Stimulated activated naive B cell treated with anti-CD40 and anti-IgM and Interleukin-4, amounts not matched to agents 10 μg/mL and 1 μg/mL and 100 μg/mL, for 72 hours (primary cell): ENCODE results near the gene CTSC.

Experiments
- ATAC-seq, 2 donors: fragments of 150-1000 bp; cut with Tn5 transposase; replicated peaks; 2 replicates each; pipeline ENCODE4 v1.10.0; 2021; ENCODE audit warnings: moderate library complexity in 1 of 2
- DNase-seq: peaks from one replicate; pipeline ENCODE4 v3.0.0; 2021
- H3K27ac Mint-ChIP-seq: one replicate; pipeline ENCODE4 v1.8.0; 2022; ENCODE audit warnings: mild to moderate bottlenecking, mixed read lengths
- H3K27me3 Mint-ChIP-seq, 2 donors: one replicate each; pipeline ENCODE4 v1.8.0; 2022; ENCODE audit warnings: mixed read lengths in 2 of 2
- H3K36me3 Mint-ChIP-seq, 2 donors: one replicate each; pipeline ENCODE4 v1.8.0; 2022; ENCODE audit warnings: mixed read lengths in 2 of 2, mild to moderate bottlenecking in 1 of 2
- H3K4me1 Mint-ChIP-seq, 2 donors: one replicate each; pipeline ENCODE4 v1.8.0; 2022; ENCODE audit warnings: mixed read lengths in 2 of 2, mild to moderate bottlenecking in 1 of 2
- H3K4me3 Mint-ChIP-seq, 2 donors: one replicate each; pipeline ENCODE4 v1.8.0; 2022; ENCODE audit warnings: mild to moderate bottlenecking in 2 of 2, mixed read lengths in 2 of 2, moderate library complexity in 1 of 2
- H3K9me3 Mint-ChIP-seq, 2 donors: one replicate each; pipeline ENCODE4 v1.8.0; 2022; ENCODE audit warnings: mixed read lengths in 2 of 2, mild to moderate bottlenecking in 1 of 2

The CTSC gene

DNA sequence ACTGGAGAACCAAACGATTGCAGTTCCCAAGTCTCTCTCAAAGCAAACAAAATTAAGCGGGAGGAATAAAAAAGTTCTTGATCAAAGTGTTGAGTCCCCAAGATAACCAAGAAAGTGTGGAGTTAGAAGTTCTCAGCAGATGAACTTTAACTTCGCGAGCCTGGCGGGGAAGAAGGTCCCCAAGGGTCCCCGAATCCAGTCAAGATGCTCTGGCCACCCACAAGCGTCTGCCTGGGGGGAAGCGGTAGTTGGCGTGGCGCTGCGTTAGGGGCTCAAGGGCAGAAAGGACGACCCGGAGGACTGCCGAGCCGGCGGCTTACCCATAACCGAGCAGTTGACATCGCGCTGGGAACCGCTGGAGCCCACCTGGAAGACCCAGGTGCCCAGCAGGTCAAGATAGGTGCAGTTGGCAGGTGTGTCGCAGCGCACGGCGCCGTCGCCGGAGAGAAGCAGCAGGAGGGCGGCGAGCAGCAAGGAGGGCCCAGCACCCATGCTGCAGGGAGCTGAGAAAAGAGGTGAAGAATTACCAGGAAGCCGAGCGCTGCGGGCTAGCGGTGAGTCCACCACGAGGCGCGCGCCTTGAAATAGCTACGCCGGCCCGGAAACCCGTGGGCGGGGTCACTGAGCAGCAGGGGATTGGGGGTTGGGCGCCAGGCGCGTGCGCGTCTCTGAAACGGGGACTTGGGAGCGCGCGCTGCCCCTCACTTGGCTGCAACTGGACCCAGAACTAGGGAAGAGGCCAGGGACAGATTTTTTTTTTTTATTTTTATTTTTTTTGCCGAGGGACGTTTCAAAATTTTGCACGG is at the start of gene CTSC:
Gene CTSC (minus strand): TSS at position 556 of the 806 bp plus-strand sequence. CDS start 64 bp downstream, at position 492.
- Mint-ChIP-seq H3K36me3 (peaks cover 5 to 11% of the 10 kb centered on the region in 2 donors), H3K4me1 (peaks cover 12 to 40% of the 10 kb centered on the region in 2 donors), H3K27me3 (no peaks in the 10 kb centered on the region), H3K4me3 (peak within 1 kb of the TSS; percentile 86 to 98), H3K27ac (peak within 1 kb of the TSS; percentile 96), H3K9me3 (no peaks in the 10 kb centered on the region)
- DNase-seq = peak; percentile 83
- ATAC-seq = peak; percentile 91 to 92

DNA sequence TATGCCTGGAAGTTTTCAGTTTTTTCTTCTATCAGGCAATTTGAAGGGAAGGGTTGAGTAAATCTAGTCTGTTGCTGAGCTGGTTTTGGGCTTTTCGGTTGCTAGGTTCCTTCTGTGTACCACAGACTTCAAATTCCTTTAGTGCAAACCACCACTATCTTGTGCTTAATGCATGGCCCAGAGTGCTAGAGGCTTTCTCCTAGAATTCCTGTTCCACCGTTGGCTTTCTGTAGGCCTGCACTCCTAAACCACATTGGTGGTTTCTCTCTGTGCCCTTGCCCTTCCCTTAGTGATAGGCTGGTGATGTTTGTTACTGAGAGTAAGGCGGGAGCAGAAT is 47.1 kb upstream of the CTSC start:
- H3K4me1 Mint-ChIP-seq = no peaks in the 10 kb centered on the region
- H3K27me3 Mint-ChIP-seq = no peaks in the 10 kb centered on the region
- H3K36me3 Mint-ChIP-seq = no peaks in the 10 kb centered on the region
- no peaks in the 10 kb centered on the region for H3K9me3 Mint-ChIP-seq
- H3K27ac Mint-ChIP-seq = no peak overlapping the region
- no peak for DNase-seq
- ATAC-seq = no peak
- H3K4me3 Mint-ChIP-seq = no peak overlapping the region

DNA sequence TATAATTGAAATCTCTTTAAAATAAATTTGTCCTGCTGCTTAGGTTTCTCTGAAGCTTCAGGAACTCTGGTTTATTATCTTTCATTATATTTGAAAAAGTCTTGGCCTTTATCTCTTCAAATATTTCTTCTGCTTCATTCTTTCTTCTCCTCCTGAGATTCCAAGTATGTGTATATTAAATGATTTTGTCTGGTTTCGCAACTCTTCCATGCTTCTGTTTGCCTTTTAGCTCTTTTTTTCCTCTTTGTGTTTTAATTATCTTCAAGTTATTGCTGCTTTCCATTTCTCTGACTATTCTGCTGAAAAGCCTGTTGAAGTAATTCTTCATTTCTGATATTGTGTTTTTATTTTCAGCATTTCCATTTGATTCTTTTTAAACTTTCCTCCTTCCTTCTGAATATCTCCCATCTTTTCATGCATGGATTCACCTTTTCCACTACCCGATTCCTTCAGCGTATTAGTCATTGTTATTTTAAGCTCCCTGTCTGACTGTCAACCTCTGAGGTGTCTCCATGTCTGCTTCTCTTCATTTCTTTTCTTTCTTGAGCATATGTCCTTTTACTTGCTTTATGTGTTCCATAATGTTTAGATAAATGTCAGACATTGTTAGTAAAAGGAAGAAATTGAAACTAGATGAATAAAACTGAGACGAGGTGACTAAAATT is 46.6 kb upstream of the CTSC start:
- no peaks in the 10 kb centered on the region for H3K9me3 Mint-ChIP-seq
- H3K36me3 Mint-ChIP-seq = no peaks in the 10 kb centered on the region
- ATAC-seq (no peak), DNase-seq (no peak)
- H3K27me3 Mint-ChIP-seq = no peaks in the 10 kb centered on the region
- H3K4me3 Mint-ChIP-seq = no peak overlapping the region
- H3K4me1 Mint-ChIP-seq = no peaks in the 10 kb centered on the region
- H3K27ac Mint-ChIP-seq = no peak overlapping the region

DNA sequence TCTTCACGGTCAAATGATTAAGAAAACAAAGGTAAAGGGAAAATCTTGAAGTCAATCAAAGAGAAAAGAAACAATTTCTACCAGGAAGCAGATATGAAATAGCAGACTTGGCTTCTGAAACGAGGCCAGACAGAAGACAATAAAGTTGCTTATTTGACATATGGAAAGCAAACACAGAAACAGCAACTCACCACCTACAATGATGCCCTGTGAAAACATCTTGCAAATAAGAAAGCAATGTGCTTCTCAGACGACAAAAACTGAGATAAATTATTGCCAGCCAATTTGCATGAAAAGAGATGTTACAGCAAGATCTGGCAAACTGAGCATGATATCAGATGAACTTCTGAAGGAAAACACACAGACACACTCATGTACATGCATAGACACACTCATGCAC is 45.9 kb upstream of the CTSC start:
- DNase-seq (no peak), ATAC-seq (no peak)
- Mint-ChIP-seq H3K27me3 (no peaks in the 10 kb centered on the region), H3K9me3 (no peaks in the 10 kb centered on the region), H3K36me3 (no peaks in the 10 kb centered on the region), H3K4me3 (no peak overlapping the region), H3K27ac (no peak overlapping the region), H3K4me1 (no peaks in the 10 kb centered on the region)

DNA sequence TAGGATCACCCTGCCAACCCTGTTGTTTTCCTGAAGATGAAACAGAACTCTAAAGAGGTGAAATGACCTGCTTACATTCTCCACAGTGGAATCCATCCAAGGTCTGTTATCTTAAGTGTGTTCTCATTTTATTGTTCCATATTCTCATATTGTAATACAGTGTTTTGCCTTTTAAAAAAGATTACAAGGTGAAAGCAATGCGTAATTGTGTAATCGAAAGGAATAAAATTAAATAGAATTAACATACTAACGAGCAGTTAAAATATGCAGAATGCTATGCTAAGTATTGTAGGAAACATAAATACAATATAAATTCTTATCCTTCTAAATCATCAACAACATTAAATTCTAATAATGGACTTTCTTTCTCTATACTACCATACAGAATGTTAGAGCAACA is 41.6 kb upstream of the CTSC start:
- Mint-ChIP-seq H3K4me3 (no peak overlapping the region), H3K27me3 (no peaks in the 10 kb centered on the region), H3K9me3 (no peaks in the 10 kb centered on the region), H3K4me1 (no peaks in the 10 kb centered on the region), H3K36me3 (peaks cover 3 to 4% of the 10 kb centered on the region in 2 donors), H3K27ac (no peak overlapping the region)
- no peak for DNase-seq
- ATAC-seq = no peak

DNA sequence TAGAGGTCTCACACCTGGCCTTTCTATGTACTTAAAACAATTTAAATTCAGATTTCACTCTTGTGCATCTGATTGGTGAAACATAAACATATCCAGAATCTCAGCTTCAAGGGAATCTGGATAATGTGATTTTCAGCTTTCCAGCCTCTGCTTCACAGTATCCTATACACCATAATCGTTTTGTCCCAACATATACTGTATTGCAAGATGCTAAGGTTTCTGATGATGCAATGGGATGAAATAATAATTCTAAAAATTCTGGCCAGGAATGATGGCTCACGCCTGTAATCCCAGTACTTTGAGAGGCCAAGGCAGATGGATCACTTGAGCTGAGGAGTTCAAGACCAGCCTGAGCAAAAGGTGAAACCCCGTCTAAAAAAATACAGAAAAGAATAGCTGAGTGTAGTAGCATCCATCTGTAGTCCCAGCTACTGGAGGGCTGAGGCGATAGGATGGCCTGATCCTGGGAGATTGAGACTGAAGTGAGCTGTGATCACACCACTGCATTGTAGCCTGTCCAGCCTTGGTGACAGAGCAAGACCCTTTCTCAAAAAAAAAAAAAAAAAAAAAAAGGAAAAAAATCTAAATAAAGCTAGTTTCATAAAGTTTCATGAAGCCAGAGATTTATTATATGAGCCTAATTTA is 41.0 kb upstream of the CTSC start:
- H3K36me3 Mint-ChIP-seq = peaks cover 3 to 4% of the 10 kb centered on the region in 2 donors
- H3K4me3 Mint-ChIP-seq = no peak overlapping the region
- DNase-seq (no peak), ATAC-seq (no peak)
- H3K27me3 Mint-ChIP-seq = no peaks in the 10 kb centered on the region
- no peaks in the 10 kb centered on the region for H3K4me1 Mint-ChIP-seq
- H3K27ac Mint-ChIP-seq = no peak overlapping the region
- no peaks in the 10 kb centered on the region for H3K9me3 Mint-ChIP-seq

DNA sequence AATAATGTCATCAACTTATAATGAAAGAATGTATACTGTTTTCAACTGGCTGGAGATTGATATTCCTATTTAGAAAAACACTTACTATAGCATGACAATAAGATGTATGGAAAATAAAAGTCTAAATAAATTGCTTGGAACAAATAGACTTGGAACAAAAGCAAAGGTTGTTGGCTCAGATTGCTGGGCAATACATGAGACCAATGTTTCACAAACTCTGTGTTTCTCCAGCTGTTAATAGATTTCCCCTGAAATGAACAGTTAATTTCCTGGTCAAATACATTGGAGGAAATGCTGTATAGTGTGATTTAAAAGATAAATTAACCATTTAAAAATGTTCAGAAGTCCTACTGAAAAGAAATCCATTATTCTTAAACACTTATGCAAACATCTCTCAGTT is 40.1 kb upstream of the CTSC start:
- no peak overlapping the region for H3K27ac Mint-ChIP-seq
- DNase-seq (no peak), ATAC-seq (no peak)
- H3K4me1 Mint-ChIP-seq = no peaks in the 10 kb centered on the region
- no peaks in the 10 kb centered on the region for H3K27me3 Mint-ChIP-seq
- H3K36me3 Mint-ChIP-seq = peaks cover 3 to 4% of the 10 kb centered on the region in 2 donors
- H3K4me3 Mint-ChIP-seq = no peak overlapping the region
- H3K9me3 Mint-ChIP-seq = no peaks in the 10 kb centered on the region

DNA sequence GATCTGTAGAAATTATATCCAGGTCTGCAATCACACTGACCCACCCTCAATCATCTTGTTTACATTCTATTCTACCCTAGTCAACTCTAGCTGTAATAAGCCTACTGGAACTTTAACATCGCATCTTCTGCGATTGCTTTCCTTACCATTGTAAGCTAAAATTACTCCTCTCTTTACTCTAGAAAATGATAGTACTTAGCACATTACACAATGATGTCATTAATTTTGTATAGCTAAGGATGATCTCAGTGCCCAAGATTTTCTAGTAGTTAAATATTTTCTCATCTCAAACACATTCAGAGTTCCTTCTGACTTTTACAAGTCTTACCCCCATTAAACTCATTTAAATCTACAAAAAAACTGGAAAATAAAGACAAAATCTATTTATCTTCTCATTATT is 39.6 kb upstream of the CTSC start:
- H3K9me3 Mint-ChIP-seq = no peaks in the 10 kb centered on the region
- H3K4me1 Mint-ChIP-seq = no peaks in the 10 kb centered on the region
- DNase-seq (no peak), ATAC-seq (no peak)
- H3K27ac Mint-ChIP-seq = no peak overlapping the region
- peaks cover 3 to 4% of the 10 kb centered on the region in 2 donors for H3K36me3 Mint-ChIP-seq
- no peaks in the 10 kb centered on the region for H3K27me3 Mint-ChIP-seq
- no peak overlapping the region for H3K4me3 Mint-ChIP-seq

DNA sequence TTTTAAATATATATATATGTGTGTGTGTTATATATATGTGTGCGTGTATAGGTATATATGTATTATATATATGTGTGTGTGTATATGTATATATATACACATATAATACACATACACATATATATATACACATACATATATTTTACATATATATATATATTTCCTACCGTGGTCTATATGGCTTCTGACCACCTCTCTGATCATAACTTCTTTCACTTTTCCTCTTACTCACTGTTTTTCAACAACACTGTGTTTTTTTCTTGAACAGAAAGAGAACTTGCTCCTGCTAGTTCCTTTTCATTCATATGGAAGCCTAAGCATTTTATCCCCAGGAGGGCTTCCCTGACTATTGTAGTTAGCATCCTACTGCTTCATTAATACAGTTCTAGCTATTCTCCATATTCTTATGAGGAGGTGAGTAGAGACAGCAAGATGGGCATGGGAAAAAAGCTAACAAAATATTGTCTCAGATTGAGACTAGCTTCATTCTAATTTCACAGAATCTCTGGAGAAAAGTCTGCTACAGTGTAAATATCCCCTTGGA is 38.5 kb upstream of the CTSC start:
- Mint-ChIP-seq H3K4me3 (no peak overlapping the region), H3K27me3 (no peaks in the 10 kb centered on the region), H3K36me3 (peaks cover 3 to 4% of the 10 kb centered on the region in 2 donors), H3K4me1 (no peaks in the 10 kb centered on the region), H3K27ac (no peak overlapping the region), H3K9me3 (no peaks in the 10 kb centered on the region)
- DNase-seq (no peak), ATAC-seq (no peak)

DNA sequence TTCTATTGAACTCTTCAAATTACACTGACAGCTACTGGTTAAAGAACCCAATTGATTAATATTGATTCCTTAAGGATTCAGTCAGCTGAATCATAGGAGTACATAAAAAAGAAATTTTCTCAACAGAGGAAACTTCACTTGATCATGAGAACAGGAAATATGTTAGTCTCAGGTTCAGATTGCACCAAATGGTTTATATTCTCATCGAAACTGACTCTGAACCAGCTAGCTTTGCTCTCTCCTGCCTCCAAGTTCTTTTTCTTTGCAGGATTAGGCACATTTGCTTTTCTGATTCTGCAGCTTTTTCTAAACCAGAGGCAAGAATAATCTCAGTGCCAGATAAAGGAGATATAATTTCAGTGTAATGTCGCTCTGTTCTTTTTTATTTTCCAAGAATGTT is 33.2 kb upstream of the CTSC start:
- peaks cover 3 to 4% of the 10 kb centered on the region in 2 donors for H3K36me3 Mint-ChIP-seq
- ATAC-seq = no peak
- H3K9me3 Mint-ChIP-seq = no peaks in the 10 kb centered on the region
- DNase-seq = no peak
- H3K4me3 Mint-ChIP-seq = no peak overlapping the region
- H3K27me3 Mint-ChIP-seq = no peaks in the 10 kb centered on the region
- H3K4me1 Mint-ChIP-seq = no peaks in the 10 kb centered on the region
- no peak overlapping the region for H3K27ac Mint-ChIP-seq

DNA sequence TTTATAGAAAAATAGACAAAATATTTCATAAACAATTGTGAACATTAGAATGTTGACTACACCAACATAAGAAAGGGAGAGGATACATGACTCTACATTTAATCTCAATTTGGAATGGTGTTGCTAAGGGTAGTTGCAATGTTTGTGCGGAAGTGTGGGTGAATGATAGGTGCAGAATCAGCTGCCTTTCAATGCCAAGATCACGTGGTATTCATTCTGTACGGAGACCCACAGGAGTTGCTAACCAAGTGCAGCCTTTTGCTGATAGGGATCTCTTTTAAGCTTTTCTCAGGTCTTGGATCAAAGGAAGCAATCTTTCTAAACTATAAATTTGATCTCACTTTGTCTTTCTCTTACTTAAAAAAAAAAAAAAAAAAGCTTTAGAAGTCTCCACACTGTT is 29.8 kb upstream of the CTSC start:
- no peak overlapping the region for H3K27ac Mint-ChIP-seq
- H3K36me3 Mint-ChIP-seq = no peaks in the 10 kb centered on the region
- H3K4me3 Mint-ChIP-seq = no peak overlapping the region
- no peaks in the 10 kb centered on the region for H3K4me1 Mint-ChIP-seq
- DNase-seq = no peak
- no peak for ATAC-seq
- no peaks in the 10 kb centered on the region for H3K9me3 Mint-ChIP-seq
- H3K27me3 Mint-ChIP-seq = no peaks in the 10 kb centered on the region

DNA sequence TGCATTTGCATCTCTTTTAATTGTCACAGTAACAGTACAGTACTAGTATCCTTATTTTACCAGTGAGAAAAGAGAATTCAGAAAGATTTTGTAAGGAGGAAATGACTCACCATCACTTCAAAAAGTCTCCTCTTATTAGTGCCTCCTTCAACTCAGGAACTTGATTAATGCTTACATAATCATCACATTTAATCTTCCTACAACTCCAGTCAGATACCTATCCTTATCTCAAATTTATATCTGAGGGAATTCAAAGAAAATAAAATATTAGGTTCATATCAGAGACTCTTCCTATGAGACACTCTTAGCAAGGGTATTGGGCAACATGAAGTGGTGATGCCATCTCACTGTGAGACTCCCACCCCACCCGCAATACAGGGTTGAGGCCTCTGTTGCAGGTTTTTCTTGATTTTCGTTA is 26.1 kb upstream of the CTSC start:
- Mint-ChIP-seq H3K4me3 (no peak overlapping the region), H3K4me1 (peaks cover 6 to 15% of the 10 kb centered on the region in 2 donors), H3K9me3 (no peaks in the 10 kb centered on the region), H3K27me3 (no peaks in the 10 kb centered on the region), H3K27ac (no peak overlapping the region), H3K36me3 (no peaks in the 10 kb centered on the region)
- ATAC-seq (no peak), DNase-seq (no peak)

DNA sequence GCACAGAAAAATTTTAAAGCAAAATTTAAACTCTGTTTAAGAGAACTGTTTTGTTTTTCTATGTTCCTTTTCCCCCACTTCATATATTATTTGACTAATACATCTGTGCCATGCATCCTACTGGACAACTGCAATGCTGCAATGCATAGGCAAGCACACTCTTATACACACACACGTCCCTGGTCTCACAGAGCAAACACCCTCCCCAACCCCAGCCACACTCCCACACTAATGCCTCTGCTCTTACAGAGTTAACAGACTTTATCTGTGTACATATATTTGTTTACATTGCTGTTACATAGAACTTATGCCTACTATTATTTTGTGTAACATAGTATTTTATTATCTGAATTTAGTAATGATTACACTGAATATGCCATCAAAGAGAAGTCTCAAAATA is 25.5 kb upstream of the CTSC start:
- H3K4me1 Mint-ChIP-seq = peaks cover 6 to 17% of the 10 kb centered on the region in 2 donors

DNA sequence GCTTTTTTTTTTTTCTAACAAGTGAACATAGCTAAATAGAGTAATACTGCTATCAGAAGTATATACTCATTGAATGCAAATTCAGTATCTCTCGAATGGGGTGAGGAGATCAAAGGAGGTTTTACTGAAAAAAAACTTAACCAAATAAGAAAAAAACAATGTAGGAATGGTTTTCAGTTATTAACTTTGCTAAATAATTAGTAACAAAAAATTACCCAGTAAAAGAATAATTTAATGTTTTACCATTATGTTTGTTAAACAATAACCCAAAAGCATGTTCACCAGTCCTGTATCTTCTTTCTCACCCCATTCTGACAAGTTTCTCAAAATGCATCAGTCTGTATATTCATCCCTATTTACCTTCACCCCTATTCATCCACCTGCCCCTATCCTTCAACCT is 22.6 kb upstream of the CTSC start:
- no peaks in the 10 kb centered on the region for H3K27me3 Mint-ChIP-seq

More for the DNA sequence above, 25.5 kb upstream of the CTSC start:
- H3K27ac Mint-ChIP-seq = no peak overlapping the region
- no peaks in the 10 kb centered on the region for H3K36me3 Mint-ChIP-seq
- H3K27me3 Mint-ChIP-seq = no peaks in the 10 kb centered on the region
- H3K4me3 Mint-ChIP-seq = no peak overlapping the region
- H3K9me3 Mint-ChIP-seq = no peaks in the 10 kb centered on the region
- no peak for ATAC-seq
- DNase-seq = no peak

More for the DNA sequence above, 22.6 kb upstream of the CTSC start:
- no peaks in the 10 kb centered on the region for H3K36me3 Mint-ChIP-seq
- ATAC-seq (no peak), DNase-seq (no peak)
- no peak overlapping the region for H3K4me3 Mint-ChIP-seq
- H3K9me3 Mint-ChIP-seq = no peaks in the 10 kb centered on the region
- no peak overlapping the region for H3K27ac Mint-ChIP-seq
- H3K4me1 Mint-ChIP-seq = peaks cover 9 to 27% of the 10 kb centered on the region in 2 donors
